ENCODE results near the gene MGAT5.
A peak's percentile ranks its signal among the peaks of the same experiment; 100 is the strongest.
"Not testable (repeated sequence)": the region's sequence is repeated elsewhere in the genome, so short reads cannot be mapped to it uniquely, and the experiment has no call there.

MGAT5 gene

DNA sequence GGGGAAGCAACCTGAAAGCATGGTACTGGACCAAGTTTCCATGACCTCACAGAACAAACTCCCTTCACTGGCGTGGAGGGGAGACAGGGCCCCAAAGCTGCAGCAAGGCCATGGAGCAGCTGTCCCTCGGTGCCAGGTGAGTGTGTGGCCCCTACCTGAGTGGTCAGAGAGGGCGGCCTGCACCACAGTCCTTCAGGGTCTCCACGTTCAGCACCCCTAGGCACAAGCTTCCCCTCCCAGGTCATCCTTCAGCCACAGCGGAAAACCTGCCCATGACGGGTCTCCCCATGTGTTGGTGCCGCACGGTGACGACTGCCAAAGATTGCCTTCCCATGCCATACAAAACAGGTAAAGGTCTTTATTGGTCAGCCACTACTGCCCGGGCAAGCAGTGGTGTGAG is 201.6 kb downstream of the MGAT5 start:
- no peak for DNase-seq

DNA sequence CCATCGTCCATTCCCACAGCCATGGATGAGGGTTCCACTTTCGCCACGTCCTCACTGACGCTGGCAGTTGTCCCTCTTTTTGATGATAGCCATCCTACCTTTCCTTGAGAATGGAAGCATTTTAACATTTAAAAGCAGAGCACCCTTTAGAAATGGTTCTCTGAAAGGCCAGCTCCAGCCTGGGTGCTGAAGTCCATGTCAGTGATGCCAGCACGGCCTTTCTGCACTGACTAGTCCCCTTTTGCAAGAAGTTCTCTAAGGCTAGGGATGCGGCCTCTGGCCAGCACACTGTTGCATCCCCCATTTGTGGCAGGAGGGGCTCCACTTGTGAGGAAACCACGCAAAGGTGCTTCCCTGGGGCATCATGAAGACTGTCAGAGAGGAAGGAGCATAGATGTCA is 203.5 kb downstream of the MGAT5 start:
- DNase-seq = no peak

DNA sequence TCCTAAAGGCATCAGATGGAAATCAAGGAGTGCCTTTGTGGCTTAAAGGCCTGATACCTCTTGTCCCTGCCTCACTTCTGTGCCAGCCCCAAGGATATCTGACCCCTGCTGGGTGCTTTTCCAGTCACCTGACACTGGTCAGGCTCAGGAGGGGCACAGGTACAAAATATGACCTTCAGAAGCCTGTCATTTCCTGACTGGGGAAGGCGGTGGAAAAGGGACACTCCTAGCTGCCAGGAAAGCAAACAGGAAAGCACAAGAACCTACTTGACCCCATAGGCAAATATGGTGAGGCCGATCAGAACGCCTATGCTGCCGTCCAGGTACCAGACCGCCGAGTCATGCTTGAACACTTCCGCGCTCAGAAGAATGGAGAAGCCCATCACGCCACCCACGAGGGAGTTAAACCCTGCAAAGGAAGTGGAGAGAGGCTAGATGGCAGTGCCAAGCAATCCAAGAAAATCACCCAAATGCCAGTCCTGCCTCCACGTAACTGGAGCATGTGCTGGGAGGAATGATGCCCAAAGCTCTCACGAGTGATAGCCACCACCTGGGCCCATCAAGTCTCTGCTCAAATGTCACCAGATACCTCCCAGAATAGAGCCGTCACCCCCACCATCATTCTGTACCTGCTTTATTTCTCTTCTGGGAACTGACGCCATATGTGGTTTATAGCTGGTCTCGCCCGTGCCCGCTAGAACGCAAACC is 204.0 kb downstream of the MGAT5 start:
- DNase-seq = no peak

DNA sequence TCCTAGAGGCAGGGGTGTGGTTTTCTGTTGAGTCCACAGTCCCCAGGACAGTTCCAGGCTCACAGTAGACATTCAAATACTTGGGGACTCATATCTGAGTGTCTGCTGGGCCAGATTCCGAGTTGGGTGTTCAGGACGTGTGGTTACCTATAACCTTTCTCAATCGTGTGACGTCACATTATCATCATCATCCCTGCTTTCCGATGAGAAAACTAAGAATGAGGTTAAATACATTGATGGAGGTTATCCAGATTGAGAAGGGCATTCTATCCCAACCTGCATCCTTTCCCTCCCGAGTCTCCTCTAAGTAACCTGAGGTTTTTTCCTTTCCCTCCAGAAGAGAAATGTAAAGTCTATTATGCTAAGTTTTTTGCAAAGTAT is 204.6 kb downstream of the MGAT5 start:
- no peak for DNase-seq

DNA sequence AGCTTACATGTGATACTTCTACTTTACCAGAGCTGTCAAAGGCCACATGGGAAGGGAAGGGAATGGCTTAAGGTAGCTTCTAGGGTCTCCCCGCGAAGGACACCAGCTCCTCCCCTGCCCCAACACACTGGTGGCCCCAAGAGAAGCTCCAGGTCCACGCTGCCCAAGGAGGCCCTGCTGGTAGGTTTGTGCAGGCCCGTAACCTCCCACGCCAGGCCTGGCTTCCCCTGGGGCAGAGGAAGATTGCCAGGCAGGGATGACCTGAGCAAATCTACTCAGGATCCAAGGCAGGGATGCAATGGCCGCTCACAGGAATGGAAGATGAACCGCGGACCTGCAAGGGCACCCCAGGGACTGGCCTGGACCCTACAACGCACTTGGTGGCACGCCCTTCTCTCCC is 205.1 kb downstream of the MGAT5 start:
- DNase-seq = no peak

DNA sequence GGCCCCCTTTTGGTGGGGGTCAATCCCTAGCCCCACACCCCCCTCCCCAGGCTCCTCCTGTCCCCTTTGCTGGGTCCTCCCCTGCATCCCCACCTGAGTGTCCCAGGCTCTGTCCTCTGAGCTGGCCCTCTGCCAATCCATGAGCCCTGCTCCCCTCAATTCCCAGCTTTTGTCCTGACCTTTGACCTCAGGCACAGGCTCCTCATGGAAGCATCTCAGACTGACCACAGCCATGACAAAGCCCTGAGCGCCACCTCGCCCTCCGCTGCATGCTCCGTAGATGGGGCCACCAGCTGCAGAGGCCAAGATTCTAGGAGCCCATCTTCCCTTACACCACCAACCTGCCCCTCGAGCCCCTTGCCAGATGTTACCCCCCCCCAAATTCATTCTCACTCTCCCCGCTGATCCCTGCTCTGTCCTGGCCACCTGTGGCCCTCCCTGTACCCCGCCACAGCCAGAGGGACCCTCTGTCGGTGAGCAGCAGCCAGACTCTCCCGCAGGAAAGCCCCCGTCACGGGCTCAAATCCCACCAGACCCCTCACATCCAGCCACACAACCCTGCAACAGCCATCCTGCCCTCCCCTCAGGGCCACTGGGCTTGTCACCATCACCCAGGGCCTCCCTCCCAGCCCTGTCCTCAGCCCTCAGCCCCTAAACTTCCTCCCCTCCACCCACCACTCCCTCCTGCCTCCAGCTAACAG is 206.0 kb downstream of the MGAT5 start:
- no peak for DNase-seq

DNA sequence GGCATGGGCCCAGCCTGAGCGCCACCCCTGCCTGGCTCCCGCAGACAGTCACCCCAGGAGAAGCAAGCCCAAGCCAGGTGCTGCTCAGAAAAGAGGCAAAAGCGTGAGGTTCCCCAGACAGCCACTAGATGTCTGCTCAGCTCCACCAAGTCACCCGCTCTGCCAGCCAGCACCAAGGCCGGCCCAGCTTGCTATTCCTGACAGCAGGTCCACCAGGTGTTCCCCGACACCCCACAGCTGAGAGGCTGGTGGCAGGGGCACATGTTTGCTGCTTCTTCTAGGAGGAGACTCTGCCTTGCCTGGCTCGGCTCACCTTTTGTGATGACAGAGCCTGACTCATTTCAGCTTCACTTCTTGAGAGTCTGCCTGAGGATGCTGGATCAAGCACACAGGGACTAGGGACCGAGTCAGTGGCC is 206.7 kb downstream of the MGAT5 start:
- DNase-seq = peak; percentile 36

DNA sequence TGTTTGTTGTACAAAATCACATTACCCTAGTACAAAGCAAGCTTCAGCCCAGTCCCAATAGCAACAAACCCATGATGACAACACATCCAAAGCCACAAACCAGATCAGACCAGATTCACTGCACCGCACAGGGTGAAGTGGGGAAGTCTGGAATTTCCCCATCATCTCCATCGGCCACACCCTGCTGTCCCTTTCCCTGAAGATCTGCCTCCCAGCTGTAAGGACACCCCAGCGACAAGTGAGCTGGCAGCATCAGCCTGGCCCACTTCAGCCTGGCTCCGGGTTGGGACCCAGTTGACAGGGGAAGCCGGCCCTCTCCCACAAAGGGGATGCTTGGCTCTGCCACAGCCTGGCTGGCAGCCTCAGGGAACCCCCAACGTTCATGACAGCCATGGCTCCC is 207.6 kb downstream of the MGAT5 start:
- no peak for DNase-seq

DNA sequence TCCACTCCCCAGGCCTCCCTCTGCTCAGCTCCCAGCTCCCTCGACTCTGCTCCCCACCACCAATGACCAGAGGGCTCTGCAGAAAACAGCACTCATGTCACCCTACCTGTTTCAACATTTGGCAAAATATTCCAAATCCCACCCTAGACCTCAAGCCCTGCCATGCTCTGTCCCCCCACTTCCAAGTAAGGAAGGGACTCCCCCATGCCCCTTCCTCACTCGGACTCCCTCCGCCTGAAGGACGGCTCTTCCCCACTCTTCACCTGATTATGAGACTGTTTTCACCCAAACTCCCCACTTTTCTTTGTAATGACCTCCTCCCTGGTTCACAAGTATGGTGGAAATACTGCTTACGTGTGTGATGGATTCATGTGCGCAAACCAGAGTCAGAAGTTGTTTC is 208.4 kb downstream of the MGAT5 start:
- no peak for DNase-seq

DNA sequence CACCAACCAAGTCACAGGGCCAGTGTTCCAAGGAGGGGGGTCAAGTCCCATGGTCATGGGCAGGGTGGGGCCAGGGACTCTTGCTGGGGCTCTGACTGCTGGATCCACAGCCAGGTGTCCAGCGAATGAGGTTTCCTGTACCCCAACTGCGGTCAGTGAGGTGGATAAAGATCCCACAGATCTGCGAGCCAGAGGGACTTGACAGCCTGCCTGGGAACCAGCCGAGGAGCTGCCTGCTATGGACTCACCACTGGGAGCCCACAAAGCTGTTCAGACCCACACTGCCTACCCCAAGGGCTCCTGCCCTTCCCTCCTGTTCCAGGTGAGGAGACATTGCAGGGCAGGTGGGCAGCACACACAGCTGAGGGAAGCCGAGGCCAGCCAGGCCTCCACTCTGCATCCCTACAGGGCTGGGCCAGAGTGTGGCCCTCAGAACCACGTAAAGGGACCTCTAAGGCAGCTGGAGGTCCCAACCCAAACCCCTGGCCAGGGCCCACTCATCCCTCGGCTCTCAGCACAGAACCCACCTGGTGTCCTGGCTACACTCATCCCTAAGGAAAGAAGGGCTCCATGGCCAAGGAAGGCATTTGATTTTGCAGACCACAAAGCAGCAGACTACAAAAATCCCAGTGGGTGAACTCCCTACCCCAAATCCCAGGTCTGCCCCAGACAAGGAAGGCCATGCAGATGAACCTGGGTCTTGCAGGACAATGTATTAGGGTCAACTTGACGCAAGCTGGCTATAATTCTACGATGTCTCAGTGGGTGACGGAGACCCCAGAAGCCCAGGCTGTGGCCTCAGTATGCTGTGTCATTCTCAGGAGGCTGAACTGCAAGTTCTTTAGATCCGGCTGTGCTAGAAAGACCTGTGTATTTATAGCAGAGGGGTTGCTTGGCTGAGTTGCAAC is 209.2 kb downstream of the MGAT5 start:
- no peak for DNase-seq

DNA sequence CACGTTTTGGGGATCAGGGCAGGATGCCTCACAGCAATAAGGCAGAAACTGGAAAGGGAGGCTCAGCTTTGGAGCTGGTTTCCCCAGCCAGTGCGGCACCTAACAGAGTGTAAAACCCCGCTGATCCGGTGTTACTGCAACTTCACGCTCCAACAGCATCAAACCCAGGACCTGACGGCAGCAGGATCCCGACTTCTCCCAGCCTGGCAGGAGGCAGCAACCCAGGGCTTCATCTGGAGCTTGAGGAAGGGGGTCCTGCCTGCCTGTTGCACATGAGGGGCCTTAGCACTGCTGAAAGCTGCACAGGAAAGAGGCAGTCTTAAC is 209.8 kb downstream of the MGAT5 start:
- DNase-seq = no peak

DNA sequence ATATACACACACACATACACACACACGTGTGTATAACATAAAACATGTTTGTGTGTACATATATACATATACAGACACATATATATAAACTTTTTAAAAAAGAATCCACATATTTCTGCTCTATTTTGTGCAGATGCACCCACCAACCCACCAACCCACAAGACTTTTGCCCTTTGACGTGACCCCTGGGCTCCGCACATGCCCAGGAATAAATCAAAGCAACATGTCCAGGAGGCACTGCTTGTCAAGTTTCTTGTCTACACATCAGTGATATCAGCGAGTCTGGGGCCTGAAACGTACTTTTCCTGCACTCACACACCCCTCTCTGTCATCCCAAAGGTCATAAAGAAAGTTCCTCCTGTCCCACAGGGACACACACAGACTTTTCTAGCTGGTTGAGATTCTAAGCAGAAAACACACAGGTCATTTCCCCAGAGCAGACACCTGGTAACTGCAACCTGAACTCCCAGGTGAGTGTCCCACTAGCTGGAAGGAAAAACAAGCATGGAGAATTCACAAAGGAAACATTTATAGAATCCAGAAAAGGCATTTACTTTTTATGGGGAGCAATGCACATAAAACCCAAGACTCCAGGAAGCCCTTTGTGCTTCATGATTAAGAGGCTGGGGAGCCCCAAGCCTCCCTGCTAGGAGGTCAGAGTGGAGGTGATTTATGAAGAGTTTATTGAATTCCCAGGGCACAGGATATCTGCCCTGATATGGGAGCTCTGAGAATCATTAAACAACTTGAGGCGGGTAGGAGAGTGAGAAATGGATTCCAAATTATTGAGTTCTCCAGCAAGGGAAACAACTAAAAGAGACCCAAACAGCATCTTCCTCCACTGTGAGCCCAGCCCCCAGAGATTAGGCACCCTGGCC is 211.6 kb downstream of the MGAT5 start:
- DNase-seq = no peak

DNA sequence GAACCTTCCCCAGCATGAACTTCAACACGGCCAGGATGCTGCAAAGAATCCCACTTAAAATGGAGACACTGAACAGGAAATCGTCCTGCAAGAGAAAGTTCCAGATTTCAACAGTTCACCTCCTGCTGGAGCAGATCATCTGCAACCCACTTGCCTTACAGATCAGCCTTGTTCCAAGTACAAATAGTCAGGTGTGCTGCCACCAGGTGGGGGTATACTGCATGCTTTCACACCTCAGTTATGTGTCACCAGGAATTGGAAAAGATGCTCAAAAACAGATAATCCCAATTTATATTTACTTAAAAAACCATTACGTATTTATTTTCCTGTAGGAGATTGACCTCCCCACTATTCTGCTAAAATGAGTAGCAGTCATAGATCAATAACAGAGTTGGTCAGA is 212.3 kb downstream of the MGAT5 start:
- no peak for DNase-seq

DNA sequence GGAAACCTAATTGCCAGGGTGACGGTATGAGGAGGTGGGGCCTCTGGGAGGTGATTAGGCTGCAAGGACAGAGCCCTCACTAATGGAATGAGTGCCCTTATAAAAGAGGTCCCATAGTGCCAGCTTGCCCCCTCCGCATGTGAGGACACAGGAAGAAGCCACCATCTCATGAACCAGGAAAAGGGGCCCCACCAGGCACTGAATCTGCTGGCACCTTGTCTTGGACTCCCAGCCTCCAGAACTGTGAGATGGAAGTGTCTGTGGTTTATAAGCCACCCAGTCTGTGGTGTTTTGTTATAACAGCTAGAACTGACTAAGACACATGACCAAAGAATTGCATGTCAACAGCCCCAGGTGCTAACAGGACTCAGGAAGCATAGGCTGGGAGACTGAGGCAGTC is 214.3 kb downstream of the MGAT5 start:
- no peak for DNase-seq

DNA sequence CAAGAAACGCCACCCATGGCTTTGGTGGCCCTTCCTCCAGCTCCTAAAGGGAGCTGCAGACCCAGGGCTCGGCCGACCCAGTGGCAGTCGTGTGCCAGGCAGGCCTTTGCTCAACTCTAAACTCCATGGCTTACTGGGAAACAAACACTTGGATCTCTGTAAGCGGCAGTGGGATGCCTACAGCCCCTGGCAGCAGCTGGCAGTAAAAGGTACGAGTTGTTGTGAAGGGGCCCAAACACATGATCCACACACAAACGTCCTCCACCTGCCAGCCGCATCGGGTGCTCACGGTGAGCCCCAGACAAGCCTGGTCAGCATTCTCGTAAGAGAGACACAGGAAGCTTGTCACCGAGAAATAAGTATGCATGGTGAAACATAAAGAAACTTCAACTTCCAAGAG is 214.9 kb downstream of the MGAT5 start:
- no peak for DNase-seq

DNA sequence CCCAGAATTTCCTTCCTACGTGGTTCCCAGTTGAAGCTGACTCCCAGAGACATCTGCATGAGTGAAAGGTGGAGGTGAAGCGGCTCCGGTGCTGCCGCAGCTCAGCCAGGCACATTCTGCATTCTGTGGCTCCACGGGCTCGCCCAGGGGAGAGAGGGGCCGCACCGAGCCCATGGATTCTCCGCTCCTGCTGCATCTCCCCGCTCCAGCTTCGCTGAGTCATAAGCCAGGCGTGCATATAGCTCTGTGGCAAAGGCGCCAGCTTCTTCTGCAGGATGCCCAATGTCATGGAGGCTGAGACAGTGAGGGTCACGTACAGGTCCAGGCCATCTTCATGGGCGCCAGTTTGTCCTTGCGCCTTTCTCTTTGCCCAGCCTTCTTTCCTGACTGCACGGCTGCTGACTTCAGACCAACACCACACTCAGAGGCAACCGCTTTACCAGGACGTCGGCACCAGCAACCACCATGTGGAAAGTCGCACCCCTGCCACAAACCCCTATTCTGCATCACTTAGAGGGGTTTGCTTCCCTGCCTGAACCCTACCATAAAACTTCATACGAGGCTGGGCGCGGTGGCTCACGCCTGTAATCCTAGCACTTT is 215.7 kb downstream of the MGAT5 start:
- no peak for DNase-seq

DNA sequence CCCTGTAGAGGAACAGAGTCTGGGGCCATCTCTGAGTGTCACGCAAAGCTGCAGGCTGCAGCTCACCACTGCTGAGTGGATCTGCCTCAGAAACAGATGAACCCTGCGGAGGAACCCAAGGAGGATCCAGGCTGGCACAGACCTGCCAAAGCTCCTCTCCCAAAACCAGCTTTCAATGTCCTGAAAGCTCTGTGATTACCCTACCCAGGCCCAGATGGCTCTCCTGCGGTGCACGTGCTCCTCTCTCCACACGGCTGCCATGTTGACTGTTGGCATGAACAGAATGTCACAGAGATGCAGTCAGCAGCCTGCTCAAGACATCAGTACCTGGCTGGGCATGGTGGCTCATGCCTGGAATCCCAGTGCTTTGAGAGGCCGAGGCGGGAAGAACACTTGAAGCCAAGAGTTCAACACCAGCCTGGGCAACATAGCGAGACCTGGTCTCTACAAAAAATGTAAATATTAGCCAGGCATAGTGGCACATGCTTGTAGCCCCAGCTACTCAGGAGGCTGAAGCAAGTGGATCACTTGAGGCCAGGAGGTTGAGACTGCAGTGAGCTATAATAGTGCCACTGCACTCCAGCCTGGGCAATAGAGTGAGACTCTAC is 216.8 kb downstream of the MGAT5 start:
- DNase-seq = no peak

DNA sequence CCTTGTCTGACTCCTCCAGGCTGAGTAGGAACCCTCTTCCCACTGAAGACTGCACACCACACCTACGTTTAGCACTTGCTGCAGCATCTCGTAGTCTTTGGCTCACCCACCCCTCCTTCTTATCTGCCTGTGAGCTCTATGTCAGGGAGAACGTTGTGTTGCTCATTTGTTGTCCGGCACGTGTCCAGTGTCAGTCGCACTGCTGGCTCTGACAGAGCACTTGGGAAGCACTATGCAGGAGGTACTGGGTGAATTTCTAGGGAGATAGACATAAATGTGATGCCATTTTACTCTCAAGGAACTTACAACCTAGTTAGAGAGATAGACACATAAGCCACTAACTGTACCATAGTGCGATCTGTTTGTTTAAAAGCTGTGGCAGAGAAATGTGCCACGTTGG is 223.1 kb downstream of the MGAT5 start:
- not testable (repeated sequence) for DNase-seq

DNA sequence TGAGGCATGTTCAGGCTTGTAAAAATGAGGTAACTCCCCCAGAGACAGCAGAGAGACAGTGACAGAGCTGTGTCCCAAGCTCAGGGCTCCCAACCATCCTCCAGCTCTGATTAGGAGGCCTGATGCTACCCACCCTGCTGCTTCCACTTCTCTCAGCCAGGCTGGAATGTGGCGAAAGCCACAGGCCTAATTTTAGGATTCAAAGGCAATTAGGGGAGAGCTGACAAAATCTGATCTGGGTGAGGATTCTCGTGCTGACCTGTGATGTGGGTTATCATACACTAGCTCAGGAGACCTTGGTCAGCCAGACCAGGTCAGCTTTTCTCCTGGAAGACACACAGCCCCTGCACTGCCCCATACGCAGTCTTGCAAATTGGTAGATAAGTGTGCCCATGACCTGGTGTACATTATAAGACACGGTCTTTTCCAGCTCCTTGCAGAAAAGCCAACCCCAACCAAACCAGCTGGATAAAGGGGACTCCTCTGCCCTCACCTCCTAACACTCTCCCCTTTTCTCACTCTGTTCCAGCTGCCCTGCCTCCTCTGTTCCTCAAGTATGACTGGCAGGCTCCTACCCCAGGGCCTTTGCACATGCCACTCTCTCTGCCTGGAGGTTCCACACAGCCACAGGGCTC is 225.9 kb downstream of the MGAT5 start:
- no peak for DNase-seq

DNA sequence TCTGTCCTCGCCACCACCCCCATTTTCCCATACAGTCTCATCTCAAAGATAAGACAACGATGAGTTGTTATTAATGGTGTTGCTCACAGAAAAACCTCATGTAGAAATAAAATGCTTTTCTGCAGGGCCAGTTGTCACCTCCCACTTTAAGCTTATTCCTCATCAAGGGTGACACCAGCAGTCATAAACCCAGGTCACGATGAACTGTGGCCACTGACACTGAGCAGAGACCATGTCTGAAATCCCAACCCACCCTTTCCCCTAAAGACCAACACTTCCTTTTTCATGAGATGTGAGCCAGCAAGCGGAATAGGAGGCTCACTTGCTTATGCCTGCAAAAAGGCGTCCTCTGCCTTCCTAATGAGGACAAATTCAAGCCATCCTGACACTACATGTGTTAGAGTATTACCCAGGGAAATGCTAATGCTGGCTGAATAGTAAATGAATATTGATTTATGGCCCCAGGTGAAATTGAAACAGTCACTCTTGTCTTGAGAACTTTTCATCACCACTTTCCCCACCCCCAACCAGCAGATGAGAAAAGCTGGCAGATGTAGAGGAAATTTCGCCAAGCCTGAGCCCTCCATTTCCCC is 228.4 kb downstream of the MGAT5 start:
- no peak for DNase-seq

DNA sequence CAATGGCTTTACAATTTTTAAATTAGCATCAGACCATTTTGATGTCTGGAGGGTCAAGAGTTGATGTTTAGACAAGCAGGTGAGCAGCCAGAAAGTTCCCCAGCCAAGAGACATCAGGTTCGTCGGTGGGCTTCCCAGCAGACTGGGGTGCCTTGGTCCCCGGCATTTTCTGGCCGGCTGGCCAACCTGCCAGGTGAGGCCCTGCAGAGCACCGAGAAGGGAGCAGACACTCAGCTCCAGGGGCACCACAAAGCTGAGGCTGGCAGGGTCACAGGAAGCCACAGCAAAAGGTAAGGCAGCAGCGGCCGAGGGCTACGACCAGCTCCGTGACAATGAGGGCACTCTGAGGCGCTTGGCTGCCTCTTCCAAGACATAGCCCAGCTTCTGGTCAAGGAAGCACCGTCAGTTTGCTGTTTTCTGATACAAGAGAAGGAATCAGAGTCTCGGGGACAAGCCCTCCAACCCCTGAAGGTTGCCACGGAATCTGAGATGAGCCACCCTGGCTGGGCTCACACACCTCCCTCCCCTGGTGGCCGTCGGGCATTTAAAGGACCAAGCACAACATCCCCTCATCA is 229.0 kb downstream of the MGAT5 start:
- DNase-seq = no peak
